ENCODE measurements around the gene CDHR1.
A peak's percentile ranks its signal among the peaks of the same experiment; 100 is the strongest.
"Not testable (repeated sequence)": the region's sequence is repeated elsewhere in the genome, so short reads cannot be mapped to it uniquely, and the experiment has no call there.

CDHR1 gene

DNA sequence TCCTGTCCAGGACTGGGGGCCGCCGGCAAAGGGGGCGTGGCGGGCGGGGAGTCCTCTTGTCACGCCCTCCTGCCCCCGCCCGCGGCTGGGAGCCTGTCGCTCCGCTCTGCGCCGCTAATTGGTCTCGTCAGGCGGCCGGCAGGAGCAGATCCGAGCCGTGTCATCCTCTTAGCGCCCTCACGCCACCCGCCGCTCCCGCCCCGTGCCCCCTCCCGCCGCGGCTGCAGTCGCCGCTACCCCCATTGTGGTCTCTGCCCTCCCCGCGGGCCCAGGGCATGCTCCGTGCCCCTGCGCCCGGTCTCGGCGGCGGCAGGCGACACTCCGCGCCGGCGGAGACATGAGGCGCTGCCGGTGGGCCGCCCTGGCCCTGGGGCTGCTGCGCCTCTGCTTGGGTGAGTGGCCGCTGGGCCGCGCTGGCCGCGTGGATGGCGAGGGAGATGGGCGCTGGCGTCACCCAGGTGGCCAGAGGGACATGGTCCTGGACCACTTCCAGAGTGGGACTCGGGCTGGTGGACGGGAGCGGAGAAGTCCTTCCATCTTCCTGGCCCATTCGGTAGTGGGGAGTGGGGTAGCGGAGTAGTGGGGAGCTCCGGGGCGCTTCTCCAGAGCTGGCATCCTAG lies at the start of gene CDHR1:
Gene CDHR1, plus strand, starts transcription at position 114 of the 620 bp plus-strand sequence. Its CDS starts 224 bp downstream, at position 338.
- peaks cover 16% of the 10 kb centered on the region for H3K27me3 ChIP-seq (replicated peaks; ENCODE audit: control insufficient read depth, insufficient read depth, low read length)
- TF ChIP-seq, protein P1, sequence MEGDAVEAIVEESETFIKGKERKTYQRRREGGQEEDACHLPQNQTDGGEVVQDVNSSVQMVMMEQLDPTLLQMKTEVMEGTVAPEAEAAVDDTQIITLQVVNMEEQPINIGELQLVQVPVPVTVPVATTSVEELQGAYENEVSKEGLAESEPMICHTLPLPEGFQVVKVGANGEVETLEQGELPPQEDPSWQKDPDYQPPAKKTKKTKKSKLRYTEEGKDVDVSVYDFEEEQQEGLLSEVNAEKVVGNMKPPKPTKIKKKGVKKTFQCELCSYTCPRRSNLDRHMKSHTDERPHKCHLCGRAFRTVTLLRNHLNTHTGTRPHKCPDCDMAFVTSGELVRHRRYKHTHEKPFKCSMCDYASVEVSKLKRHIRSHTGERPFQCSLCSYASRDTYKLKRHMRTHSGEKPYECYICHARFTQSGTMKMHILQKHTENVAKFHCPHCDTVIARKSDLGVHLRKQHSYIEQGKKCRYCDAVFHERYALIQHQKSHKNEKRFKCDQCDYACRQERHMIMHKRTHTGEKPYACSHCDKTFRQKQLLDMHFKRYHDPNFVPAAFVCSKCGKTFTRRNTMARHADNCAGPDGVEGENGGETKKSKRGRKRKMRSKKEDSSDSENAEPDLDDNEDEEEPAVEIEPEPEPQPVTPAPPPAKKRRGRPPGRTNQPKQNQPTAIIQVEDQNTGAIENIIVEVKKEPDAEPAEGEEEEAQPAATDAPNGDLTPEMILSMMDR (IDR thresholded peaks at IDR 0.05; ENCODE audit: insufficient read depth, low read length, poor library complexity, severe bottlenecking) = no peak
- no peaks in the 10 kb centered on the region for H3K36me3 ChIP-seq (ENCODE audit: control insufficient read depth, insufficient read depth, low read length)
- DNase-seq (ENCODE audit: extremely low read depth, insufficient read length) = peak; percentile 71
- H3K4me3 ChIP-seq (replicated peaks; ENCODE audit: low read depth, low read length) = peak within 1 kb of the TSS; percentile 52

DNA sequence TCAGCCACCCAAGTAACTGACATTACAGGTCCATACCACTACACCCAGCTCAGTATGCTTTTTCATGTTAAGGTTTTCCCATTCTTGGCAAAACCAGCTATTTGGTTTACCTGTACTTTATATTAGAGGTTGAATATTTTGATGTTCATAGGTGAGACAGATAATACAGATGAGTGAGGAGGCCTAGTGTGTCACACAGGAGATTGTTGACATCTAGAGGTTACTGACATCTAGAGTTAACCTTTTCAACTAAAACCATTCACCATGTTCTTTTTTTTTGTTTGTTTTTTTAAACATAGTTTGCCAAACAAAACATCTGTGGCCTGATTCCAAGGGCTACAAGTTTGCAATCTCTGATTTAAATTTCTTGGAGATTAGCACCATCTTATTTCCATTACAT lies 47.0 kb upstream of the CDHR1 start:
- Histone ChIP-seq H3K36me3 (ENCODE audit: control insufficient read depth, insufficient read depth, low read length) (peaks cover 7% of the 10 kb centered on the region), H3K27me3 (replicated peaks; ENCODE audit: control insufficient read depth, insufficient read depth, low read length) (no peaks in the 10 kb centered on the region), H3K4me3 (replicated peaks; ENCODE audit: low read depth, low read length) (no peak overlapping the region)
- no peak for DNase-seq (ENCODE audit: extremely low read depth, insufficient read length)
- TF ChIP-seq, protein P1 (IDR thresholded peaks at IDR 0.05; ENCODE audit: insufficient read depth, low read length, poor library complexity, severe bottlenecking) = no peak

DNA sequence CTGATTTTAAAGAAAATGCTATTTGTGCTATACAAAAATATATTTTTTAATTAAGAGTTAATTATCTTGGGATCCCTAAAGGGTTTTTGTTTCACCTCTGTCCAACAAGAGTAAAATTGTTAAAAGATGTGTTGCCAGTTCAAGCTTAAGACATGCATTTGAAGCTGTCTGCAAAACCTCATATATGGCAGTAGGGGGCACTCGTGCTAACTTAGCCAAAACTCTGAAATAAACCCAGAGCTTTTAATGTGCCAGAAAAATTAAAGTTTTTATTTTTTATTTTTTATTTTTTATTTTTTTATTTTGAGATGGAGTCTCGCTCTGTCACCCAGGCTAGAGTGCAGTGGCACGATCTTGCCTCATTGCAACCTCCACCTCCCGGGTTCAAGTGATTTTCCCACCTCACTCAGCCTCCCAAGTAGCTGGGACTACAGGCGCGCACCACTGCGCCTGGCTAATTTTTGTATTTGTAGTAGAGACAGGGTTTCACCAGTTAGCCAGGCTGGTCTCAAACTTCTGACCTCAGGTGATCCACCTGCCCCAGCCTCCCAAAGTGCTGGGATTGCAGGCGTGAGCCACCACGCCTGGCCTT lies 46.2 kb upstream of the CDHR1 start:
- not testable (repeated sequence) for DNase-seq (ENCODE audit: extremely low read depth, insufficient read length); H3K36me3 ChIP-seq (ENCODE audit: control insufficient read depth, insufficient read depth, low read length); H3K27me3 ChIP-seq (replicated peaks; ENCODE audit: control insufficient read depth, insufficient read depth, low read length); H3K4me3 ChIP-seq (replicated peaks; ENCODE audit: low read depth, low read length)
- TF ChIP-seq, protein P1 (IDR thresholded peaks at IDR 0.05; ENCODE audit: insufficient read depth, low read length, poor library complexity, severe bottlenecking) = peak; percentile 75

DNA sequence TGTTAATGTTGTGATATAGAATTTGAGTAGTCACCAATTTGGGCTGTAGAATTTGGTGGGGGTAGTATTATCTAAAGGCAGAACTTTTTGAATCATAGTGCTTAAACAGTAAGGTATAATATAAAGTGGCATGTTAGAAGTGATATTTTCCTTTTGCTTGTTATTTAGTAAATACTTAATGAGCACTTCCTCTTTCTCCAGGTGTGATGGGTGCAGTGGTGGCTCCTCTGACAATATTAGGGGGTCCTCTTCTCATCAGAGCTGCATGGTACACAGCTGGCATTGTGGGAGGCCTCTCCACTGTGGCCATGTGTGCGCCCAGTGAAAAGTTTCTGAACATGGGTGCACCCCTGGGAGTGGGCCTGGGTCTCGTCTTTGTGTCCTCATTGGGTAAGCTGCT lies 44.5 kb upstream of the CDHR1 start:
- Histone ChIP-seq H3K36me3 (ENCODE audit: control insufficient read depth, insufficient read depth, low read length) (peaks cover 9% of the 10 kb centered on the region), H3K27me3 (replicated peaks; ENCODE audit: control insufficient read depth, insufficient read depth, low read length) (no peaks in the 10 kb centered on the region), H3K4me3 (replicated peaks; ENCODE audit: low read depth, low read length) (no peak overlapping the region)
- DNase-seq (ENCODE audit: extremely low read depth, insufficient read length) = no peak
- TF ChIP-seq, protein P1 (IDR thresholded peaks at IDR 0.05; ENCODE audit: insufficient read depth, low read length, poor library complexity, severe bottlenecking) = no peak

DNA sequence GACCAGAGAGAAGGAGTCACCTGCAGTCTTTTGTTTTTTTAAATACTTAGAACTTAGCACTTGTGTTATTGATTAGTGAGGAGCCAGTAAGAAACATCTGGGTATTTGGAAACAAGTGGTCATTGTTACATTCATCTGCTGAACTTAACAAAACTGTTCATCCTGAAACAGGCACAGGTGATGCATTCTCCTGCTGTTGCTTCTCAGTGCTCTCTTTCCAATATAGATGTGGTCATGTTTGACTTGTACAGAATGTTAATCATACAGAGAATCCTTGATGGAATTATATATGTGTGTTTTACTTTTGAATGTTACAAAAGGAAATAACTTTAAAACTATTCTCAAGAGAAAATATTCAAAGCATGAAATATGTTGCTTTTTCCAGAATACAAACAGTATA lies 41.6 kb upstream of the CDHR1 start:
- no peaks in the 10 kb centered on the region for H3K27me3 ChIP-seq (replicated peaks; ENCODE audit: control insufficient read depth, insufficient read depth, low read length)
- no peak overlapping the region for H3K4me3 ChIP-seq (replicated peaks; ENCODE audit: low read depth, low read length)
- no peak for DNase-seq (ENCODE audit: extremely low read depth, insufficient read length)
- TF ChIP-seq, protein P1 (IDR thresholded peaks at IDR 0.05; ENCODE audit: insufficient read depth, low read length, poor library complexity, severe bottlenecking) = no peak
- peaks cover 14% of the 10 kb centered on the region for H3K36me3 ChIP-seq (ENCODE audit: control insufficient read depth, insufficient read depth, low read length)

All from GM06990 (cell line).